HepG2 (cell line): Measurements from ENCODE around the gene AJUBA.

Experiments used
- EP300 ChIP-seq, 3 experiments: sonication (generic) in 1 of 3; formaldehyde crosslinking in 1 of 3; IDR thresholded peaks; 2 replicates each; pipeline versions ENCODE4 v1.5.1 to v1.6.1; 2011 to 2020; ENCODE audit warnings: low read depth in 2 of 3, low read length in 2 of 3, borderline replicate concordance in 1 of 3, improper control_type of control experiment in 1 of 3, mild to moderate bottlenecking in 1 of 3, missing genetic modification reagents in 1 of 3, moderate library complexity in 1 of 3
- TCF7L2 ChIP-seq: IDR thresholded peaks from 2 replicates; pipeline ENCODE4 v1.6.1; 2011; ENCODE audit warnings: mild to moderate bottlenecking, low read depth, low read length, moderate library complexity
- TF ChIP-seq, protein P1 (sequence below): sonication (generic); formaldehyde crosslinking; IDR thresholded peaks from 2 replicates; pipeline ENCODE4 v1.5.0; 2020; ENCODE audit warnings: missing genetic modification reagents
- TF ChIP-seq, protein P2 (sequence below), 2 experiments: sonication (generic) in 1 of 2; formaldehyde crosslinking in 1 of 2; IDR thresholded peaks; 2 replicates each; pipeline versions ENCODE4 v1.6.1 to v1.9.0; 2014 to 2022; ENCODE audit warnings: antibody characterized with exemption in 1 of 2, borderline replicate concordance in 1 of 2, inconsistent platforms in 1 of 2, low read depth in 1 of 2, missing genetic modification reagents in 1 of 2

DNA sequence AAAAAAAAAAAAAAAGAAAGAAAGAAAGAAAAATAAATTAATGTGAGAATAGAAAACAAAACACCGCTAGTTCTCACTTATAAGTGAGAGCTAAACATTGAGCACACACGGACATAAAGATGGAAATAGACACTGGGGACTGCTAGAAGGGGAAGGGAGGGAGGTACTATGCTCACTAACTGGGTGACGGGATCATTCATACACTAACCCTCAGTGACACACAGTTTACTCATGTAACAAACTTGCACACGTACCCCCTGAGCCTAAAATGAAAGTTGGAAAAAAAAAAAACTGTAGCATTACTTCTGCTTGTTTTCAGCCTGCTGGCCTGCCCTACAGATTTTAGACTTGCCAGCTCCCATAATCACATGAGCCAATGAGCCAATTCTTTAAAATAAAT, 42.7 kb downstream of the AJUBA start:
- TF ChIP-seq TCF7L2 (no peak), EP300 (IDR thresholded peaks at IDR 0.05; ENCODE audit: low read depth in 2 of 2, low read length in 2 of 2) (no peak), EP300 (CRISPR knock-in tag; IDR thresholded peaks at IDR 0.05; ENCODE audit: borderline replicate concordance) (no peak)
- TF ChIP-seq, protein P1, sequence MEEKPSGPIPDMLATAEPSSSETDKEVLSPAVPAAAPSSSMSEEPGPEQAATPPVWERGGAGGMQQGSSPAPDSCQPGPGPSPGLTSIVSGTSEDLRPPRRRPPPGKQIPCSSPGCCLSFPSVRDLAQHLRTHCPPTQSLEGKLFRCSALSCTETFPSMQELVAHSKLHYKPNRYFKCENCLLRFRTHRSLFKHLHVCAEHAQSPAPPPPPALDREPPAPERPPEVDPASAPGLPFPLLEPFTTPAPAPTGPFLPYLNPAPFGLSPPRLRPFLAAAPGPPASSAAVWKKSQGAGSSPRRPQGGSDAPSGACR (CRISPR knock-in tag) = no peak
- TF ChIP-seq, protein P2, sequence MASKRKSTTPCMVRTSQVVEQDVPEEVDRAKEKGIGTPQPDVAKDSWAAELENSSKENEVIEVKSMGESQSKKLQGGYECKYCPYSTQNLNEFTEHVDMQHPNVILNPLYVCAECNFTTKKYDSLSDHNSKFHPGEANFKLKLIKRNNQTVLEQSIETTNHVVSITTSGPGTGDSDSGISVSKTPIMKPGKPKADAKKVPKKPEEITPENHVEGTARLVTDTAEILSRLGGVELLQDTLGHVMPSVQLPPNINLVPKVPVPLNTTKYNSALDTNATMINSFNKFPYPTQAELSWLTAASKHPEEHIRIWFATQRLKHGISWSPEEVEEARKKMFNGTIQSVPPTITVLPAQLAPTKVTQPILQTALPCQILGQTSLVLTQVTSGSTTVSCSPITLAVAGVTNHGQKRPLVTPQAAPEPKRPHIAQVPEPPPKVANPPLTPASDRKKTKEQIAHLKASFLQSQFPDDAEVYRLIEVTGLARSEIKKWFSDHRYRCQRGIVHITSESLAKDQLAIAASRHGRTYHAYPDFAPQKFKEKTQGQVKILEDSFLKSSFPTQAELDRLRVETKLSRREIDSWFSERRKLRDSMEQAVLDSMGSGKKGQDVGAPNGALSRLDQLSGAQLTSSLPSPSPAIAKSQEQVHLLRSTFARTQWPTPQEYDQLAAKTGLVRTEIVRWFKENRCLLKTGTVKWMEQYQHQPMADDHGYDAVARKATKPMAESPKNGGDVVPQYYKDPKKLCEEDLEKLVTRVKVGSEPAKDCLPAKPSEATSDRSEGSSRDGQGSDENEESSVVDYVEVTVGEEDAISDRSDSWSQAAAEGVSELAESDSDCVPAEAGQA (IDR thresholded peaks at IDR 0.05; ENCODE audit: low read depth) = no peak
- TF ChIP-seq, protein P2 (CRISPR knock-in tag; IDR thresholded peaks at IDR 0.05; ENCODE audit: borderline replicate concordance) = no peak
